Measurements from ENCODE around the gene TULP4.
"Not testable (repeated sequence)": the region's sequence is repeated elsewhere in the genome, so short reads cannot be mapped to it uniquely, and the experiment has no call there.

Gene TULP4

DNA sequence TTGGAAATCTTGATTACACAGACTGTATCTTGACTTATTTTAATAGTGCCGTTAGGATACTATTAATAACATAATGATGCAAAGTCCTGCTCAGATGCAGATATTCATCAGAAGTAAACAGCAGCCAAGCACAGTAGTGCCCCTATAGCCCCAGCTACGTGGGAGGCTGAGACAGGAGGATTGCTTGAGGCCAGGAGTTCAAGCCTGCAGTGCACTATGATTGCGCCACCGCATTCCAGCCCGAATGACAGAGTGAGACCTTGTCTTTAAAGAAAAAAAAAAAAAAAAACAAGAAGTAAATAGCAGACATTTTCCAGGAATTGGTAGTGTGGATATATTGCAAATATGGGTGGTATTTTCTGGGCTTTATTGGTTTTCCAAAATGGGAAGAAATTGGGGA lies 61.8 kb downstream of the TULP4 start:
- TF ChIP-seq ZNF274 (IDR thresholded peaks at IDR 0.05; ENCODE audit: low read depth, low read length): no peak
- H3K4me3 ChIP-seq (ENCODE audit: low read length): no peak overlapping the region

DNA sequence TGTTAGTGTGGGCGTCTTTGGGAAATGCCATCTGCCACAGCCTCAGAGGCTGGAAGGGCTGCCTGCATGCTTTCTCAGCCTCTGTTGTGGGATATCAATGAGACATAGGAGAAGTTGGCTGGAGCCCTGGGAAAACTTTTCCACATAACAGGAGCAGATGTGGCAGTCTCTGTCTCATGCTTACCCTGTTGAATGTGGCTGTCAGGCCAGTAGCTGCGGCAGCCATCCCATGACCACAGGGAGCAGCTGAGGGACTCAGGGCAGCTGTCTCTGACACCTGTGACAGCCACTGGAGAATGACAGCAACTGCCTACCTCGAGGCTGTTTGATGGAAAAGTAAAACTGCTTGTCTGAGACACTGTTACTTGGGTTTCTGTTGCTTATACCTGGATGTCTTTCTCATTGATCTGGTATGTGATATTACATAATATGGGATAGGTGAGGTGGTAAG lies 64.4 kb downstream of the TULP4 start:
- H3K4me3 ChIP-seq (ENCODE audit: low read length): no peak overlapping the region
- no peak for TF ChIP-seq ZNF274 (IDR thresholded peaks at IDR 0.05; ENCODE audit: low read depth, low read length)

DNA sequence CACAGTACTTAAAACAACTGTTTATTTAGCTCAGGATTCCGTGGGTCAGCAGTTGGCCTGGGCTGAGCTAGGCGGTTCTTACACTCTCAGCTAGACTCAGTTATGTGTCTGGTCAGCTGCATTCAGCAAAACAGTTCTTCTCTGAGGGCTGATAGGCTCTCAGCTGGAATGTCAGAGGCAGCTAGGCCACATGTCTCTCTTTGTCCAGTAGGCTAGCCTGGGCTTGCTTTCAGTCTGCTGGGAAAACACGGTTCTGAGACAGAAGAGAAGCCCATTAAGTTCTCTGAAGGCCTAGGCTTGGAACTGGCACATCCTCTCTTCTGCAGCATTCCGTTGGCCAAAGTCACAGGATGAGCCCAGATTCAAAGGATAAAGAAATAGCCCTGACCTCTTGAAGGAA lies 65.6 kb downstream of the TULP4 start:
- no peak overlapping the region for H3K4me3 ChIP-seq (ENCODE audit: low read length)
- no peak for TF ChIP-seq ZNF274 (IDR thresholded peaks at IDR 0.05; ENCODE audit: low read depth, low read length)

DNA sequence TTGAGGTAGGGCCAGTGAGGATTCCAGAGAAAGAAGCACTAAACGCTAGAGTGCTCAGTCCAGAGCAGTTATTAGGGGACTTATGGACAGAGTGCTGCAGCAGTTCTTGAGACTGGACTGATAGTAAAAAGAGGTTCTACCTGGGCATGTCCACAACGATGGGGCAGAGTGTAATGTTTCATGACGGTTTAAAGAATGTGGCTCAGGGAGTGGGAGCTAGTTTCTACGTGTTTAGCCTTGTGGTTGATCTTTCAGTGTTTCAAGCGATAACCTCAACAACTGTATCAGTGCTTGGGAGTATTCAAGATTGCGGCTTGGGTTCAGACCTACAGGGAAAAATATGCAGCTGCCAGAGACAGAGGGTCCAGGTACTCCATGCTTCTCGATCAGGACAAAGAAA lies 67.1 kb downstream of the TULP4 start:
- H3K4me3 ChIP-seq (ENCODE audit: low read length): no peak overlapping the region
- no peak for TF ChIP-seq ZNF274 (IDR thresholded peaks at IDR 0.05; ENCODE audit: low read depth, low read length)

DNA sequence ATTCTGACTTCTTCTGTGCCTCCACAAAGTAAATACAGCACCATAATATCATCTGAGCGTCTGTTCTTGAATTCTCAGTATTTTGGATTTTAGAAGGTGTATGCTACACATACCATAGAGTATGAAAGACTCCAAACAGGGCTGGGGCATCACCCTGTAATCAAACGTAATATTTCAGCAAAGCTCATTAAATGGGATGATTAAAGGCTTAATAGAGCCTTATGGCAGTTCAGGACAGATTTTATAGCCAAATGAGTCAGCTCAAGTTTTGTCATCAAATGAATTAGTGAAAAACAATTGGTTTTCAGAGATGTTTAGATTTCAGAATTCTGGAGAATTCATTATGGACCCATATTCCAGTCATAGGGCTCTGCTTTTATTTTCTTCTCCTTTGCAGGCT lies 68.9 kb downstream of the TULP4 start:
- no peak for TF ChIP-seq ZNF274 (IDR thresholded peaks at IDR 0.05; ENCODE audit: low read depth, low read length)
- no peak overlapping the region for H3K4me3 ChIP-seq (ENCODE audit: low read length)

DNA sequence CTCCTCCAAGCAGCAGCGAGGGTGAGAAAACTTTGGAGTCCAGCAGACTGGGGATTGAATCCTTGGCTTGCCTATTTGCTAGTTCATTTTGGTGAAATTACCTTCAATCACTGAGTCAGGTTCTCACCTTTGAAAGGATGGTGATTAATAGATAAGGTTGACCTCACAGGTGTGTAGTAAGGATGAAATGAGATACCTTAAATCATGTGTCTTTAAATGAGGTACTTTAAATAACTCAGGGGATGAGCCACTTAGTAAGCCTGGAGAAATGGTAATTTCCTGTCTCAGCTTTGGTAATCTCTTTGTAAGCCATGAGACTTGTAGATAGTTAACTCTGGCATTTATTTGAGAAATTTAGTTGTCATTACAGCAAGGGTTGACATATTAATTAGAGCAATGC lies 70.2 kb downstream of the TULP4 start:
- TF ChIP-seq ZNF274 (IDR thresholded peaks at IDR 0.05; ENCODE audit: low read depth, low read length): no peak
- H3K4me3 ChIP-seq (ENCODE audit: low read length): no peak overlapping the region

DNA sequence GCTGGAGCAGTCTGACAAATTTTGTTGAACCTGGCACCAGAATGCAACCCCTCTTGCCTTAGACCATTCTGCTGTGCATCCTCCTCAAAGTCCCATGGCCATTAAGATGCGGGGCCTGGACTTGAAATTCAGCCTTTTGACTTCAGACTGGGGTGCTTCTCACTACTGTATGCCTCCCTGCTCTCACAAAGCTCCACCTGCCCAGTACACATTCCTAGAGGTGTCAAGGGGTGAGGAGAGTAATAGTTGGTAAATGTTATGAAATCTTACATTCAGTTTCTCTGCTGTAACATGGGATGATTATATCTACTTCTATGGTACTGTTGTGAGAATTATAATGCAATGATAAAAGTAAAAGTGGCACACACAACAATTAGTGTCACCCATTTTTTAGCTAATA lies 70.8 kb downstream of the TULP4 start:
- no peak for TF ChIP-seq ZNF274 (IDR thresholded peaks at IDR 0.05; ENCODE audit: low read depth, low read length)
- no peak overlapping the region for H3K4me3 ChIP-seq (ENCODE audit: low read length)

DNA sequence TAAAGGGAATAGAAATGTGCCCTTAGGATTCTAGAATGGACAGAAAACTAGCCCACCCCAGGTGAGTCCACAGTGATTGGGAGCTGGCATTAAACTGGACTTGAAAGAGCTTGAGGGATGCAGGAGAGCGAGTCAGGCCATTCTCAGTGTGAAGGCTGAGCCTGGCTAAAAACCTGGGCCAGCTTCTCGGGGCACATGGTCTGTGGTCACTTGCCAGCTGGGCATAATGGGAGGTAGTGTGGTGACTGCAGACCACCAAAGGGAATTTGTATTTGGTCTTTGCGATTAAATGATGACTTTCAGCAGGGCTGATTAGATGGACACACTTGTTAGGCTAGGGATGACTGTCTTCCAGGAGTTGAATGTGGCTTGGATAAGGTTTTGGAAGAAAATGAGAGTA lies 71.3 kb downstream of the TULP4 start:
- TF ChIP-seq ZNF274 (IDR thresholded peaks at IDR 0.05; ENCODE audit: low read depth, low read length): no peak
- no peak overlapping the region for H3K4me3 ChIP-seq (ENCODE audit: low read length)

DNA sequence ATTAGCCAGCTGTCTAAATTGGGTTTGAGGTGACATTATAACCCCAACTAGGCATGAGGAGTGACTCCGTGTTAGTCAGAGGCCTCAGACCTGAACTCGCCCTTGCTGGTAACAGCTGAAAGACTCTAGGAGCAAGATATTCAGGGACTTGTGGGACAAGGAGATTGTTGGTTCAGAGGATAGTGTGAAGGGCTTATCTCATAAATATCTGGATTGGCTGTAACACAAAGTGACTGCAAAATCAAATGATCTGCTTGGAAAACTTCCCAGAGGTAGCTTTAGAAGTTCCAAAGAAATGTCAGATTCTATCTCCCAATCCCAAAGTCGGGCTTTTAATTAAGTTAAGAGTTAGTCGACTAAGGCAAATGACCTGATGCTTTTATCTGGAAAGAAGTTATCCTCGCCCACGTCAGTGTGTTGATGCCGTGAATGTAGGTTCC lies 72.4 kb downstream of the TULP4 start:
- no peak overlapping the region for H3K4me3 ChIP-seq (ENCODE audit: low read length)
- no peak for TF ChIP-seq ZNF274 (IDR thresholded peaks at IDR 0.05; ENCODE audit: low read depth, low read length)

DNA sequence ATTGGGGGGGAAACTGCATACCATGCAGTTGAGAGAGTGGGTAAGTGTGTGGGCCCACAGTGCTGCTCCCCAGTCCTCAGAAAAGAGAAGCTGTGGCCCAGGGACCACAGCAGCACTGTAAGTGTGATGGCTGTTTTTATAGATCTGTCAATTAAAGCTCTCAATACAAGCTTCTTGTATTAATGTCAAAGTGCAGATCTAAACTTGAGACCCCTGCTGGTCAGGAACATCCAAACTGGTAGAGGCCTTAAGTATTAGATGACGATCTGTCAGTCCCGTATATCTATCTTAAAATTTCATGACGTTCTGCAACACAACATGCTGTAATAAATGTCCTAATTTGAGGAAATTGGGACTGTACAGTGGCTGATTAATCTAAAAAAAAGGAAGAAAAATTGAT lies 74.8 kb downstream of the TULP4 start:
- H3K4me3 ChIP-seq (ENCODE audit: low read length): no peak overlapping the region
- TF ChIP-seq ZNF274 (IDR thresholded peaks at IDR 0.05; ENCODE audit: low read depth, low read length): no peak

DNA sequence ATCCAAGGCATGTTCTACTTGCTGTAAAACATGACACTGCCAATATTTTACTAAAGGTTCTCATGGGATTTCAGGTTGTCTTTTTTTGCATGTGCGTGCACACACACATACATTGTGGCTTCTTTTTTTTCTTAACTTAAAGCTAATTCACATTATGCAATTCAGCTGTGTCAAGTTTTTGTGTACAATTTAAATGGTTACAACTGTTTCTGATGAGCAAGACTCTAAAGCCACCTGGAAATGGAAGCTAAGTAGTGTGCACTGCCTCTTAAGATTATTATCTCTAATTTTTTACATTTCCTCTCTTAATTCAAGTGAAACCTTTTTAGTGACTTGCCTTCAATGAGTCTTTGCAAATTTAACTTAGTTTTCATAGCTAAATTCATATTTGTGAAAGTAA lies 75.3 kb downstream of the TULP4 start:
- no peak overlapping the region for H3K4me3 ChIP-seq (ENCODE audit: low read length)
- TF ChIP-seq ZNF274 (IDR thresholded peaks at IDR 0.05; ENCODE audit: low read depth, low read length): no peak

DNA sequence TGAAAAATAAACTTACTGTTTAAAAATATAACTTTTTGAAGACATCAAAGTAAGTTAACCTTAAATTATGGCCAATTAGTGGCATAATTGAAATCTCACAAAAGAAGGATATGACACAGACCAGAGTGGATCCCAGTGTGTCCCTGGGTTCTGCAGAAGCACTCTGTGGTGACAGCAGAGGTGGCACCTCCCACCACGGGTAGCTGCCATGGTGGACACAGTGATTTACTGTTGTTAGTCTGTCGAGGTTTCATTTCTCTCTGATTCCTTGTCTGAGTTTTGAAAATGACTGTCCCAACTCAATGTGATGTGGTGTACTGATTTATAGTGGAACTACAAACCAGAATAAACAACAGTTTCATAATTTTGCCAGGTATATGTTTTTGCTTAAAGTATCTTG lies 76.5 kb downstream of the TULP4 start:
- TF ChIP-seq ZNF274 (IDR thresholded peaks at IDR 0.05; ENCODE audit: low read depth, low read length): no peak
- H3K4me3 ChIP-seq (ENCODE audit: low read length): no peak overlapping the region

DNA sequence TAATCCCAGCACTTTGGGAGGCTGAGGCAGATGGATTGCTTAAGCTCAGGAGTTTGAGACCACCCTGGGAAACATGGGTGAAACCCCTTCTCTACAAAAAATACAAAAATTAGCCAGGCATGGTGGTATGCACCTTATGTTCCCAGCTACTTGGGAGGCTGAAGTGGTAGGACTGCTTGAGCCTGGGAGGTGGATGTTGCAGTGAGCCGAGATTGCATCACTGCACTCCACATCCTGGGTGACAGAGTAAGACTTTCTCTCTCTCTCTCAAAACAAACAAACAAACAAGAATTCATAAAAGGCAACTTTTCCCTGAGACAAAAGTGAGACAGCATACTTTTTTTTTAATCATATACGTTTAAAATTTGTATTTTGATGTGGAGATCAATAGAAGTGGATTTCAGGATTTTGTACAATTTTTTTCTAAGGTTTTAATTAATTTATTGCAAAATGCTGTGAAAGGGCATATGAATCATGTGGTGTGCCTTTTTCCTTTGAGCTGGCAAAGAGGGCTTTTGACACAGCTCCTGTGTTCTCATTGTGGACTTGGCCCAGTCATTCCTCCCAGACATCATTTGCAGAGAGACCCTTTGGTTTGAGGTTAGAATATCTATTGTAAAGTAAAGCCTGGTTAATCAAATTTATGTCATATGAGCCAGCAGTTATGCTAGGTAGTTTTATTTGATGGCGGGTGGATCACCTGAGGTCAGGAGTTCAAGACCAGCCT lies 77.1 kb downstream of the TULP4 start:
- no peak for TF ChIP-seq ZNF274 (IDR thresholded peaks at IDR 0.05; ENCODE audit: low read depth, low read length)
- no peak overlapping the region for H3K4me3 ChIP-seq (ENCODE audit: low read length)

DNA sequence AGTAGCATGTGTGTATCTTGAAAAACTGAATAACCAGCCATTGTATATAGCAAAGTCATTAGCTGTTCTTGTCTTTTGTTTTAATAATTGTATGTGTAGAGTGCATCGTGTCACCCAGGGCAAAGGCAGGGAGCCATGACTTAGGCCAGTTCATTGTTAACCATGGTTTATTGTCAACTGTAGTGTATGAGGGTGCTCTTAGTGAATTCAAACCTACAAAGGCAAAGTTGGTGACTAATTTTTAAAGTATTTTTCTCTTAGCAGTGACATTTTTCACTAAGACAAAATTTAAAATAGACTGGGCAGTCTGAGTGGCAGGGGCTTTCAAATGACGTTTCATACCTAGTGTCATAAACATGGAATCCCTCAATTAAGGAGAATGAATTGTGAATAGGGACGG lies 79.0 kb downstream of the TULP4 start:
- H3K4me3 ChIP-seq (ENCODE audit: low read length): no peak overlapping the region
- no peak for TF ChIP-seq ZNF274 (IDR thresholded peaks at IDR 0.05; ENCODE audit: low read depth, low read length)

DNA sequence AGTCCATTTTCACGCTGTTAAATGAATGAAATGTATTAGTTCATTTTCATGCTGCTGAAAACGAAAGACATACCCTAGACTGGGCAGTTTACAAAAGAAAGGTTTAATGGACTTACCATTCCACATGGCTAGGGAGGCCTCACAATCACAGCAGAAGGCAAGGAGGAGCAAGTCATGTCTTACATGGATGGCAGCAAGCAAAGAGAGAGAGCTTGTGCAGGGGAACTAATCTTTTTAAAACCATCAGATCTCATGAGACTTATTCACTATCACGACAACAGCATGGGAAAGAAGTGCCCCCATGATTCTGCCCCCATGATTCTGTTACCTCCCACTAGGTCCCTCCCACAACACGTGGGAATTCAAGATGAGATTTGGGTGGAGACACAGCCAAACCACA lies 79.7 kb downstream of the TULP4 start:
- H3K4me3 ChIP-seq (ENCODE audit: low read length): not testable (repeated sequence)

DNA sequence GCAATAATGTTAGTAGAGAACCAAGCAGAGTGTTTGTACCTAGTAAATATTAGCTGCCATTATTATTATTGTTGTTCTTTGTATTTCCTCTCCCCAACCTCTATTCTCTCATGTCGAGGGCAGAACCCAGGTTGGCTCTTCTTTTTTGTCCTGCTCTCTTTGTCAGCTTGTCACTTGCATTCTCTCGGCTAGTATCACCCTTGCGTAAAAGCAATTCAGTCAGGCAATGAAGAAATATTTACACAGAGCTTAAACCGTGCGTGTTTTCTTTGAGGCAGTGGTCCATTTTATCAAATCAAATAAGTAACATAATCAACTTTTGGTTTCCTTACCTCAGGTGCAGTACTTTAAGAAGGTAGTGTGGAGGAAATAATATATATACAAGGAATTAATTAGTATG lies 83.9 kb downstream of the TULP4 start:
- no peak for TF ChIP-seq ZNF274 (IDR thresholded peaks at IDR 0.05; ENCODE audit: low read depth, low read length)

More for the DNA sequence above, 83.9 kb downstream of the TULP4 start:
- no peak overlapping the region for H3K4me3 ChIP-seq (ENCODE audit: low read length)

Data from GM08714 (cell line).